ENCODE results near the gene CD58.

- TF ChIP-seq, protein P1, sequence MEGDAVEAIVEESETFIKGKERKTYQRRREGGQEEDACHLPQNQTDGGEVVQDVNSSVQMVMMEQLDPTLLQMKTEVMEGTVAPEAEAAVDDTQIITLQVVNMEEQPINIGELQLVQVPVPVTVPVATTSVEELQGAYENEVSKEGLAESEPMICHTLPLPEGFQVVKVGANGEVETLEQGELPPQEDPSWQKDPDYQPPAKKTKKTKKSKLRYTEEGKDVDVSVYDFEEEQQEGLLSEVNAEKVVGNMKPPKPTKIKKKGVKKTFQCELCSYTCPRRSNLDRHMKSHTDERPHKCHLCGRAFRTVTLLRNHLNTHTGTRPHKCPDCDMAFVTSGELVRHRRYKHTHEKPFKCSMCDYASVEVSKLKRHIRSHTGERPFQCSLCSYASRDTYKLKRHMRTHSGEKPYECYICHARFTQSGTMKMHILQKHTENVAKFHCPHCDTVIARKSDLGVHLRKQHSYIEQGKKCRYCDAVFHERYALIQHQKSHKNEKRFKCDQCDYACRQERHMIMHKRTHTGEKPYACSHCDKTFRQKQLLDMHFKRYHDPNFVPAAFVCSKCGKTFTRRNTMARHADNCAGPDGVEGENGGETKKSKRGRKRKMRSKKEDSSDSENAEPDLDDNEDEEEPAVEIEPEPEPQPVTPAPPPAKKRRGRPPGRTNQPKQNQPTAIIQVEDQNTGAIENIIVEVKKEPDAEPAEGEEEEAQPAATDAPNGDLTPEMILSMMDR (IDR thresholded peaks at IDR 0.05) = no peak
- TF ChIP-seq POLR2A (IDR thresholded peaks at IDR 0.05) = no peak
These were observed 83.8 kb downstream of the CD58 start for GRCh38 chr1:116487031-116487430.
